Measurements from ENCODE around the gene RHO.

The RHO gene

GRCh38 chr3:129567939-129568338 is 39.5 kb downstream of the RHO start:
- Histone ChIP-seq H3F3A (ENCODE audit: insufficient read depth, low read length) (no peaks in the 10 kb centered on the region), H3K27ac (ENCODE audit: low read depth, low read length, poor library complexity, severe bottlenecking) (no peak overlapping the region)

GRCh38 chr3:129569856-129570255 is 41.4 kb downstream of the RHO start:
- TF ChIP-seq CTCF (IDR thresholded peaks at IDR 0.05; ENCODE audit: low read length) (no peak), EZH2 (IDR thresholded peaks at IDR 0.05; ENCODE audit: borderline replicate concordance, low read length) (no peak)
- Histone ChIP-seq H2AFZ (ENCODE audit: low read length) (no peak overlapping the region), H3F3A (ENCODE audit: insufficient read depth, low read length) (no peaks in the 10 kb centered on the region), H3K27me3 (ENCODE audit: insufficient read depth, low read length) (peaks cover 4% of the 10 kb centered on the region; the same call in 1 of the 2 replicates), H3K79me2 (ENCODE audit: insufficient read depth, low read length) (no peaks in the 10 kb centered on the region), H3K27ac (ENCODE audit: low read depth, low read length, poor library complexity, severe bottlenecking) (no peak overlapping the region), H3K9me3 (ENCODE audit: low read length) (no peaks in the 10 kb centered on the region), H4K20me1 (ENCODE audit: insufficient read depth, low read length) (no peaks in the 10 kb centered on the region), H3K9me2 (ENCODE audit: low read depth, low read length) (no peaks in the 10 kb centered on the region), H3K4me1 (ENCODE audit: insufficient read depth, low read length, severe bottlenecking) (peaks cover under 1% of the 10 kb centered on the region), H3K9ac (ENCODE audit: low read length) (no peak overlapping the region), H3K4me3 (ENCODE audit: low read depth, low read length, poor library complexity, severe bottlenecking) (no peak overlapping the region), H3K4me2 (ENCODE audit: low read length) (no peak overlapping the region), H3K36me3 (ENCODE audit: insufficient read depth, low read length) (no peaks in the 10 kb centered on the region)

More at GRCh38 chr3:129567939-129568338, 39.5 kb downstream of the RHO start:
- H4K20me1 ChIP-seq (ENCODE audit: insufficient read depth, low read length): no peaks in the 10 kb centered on the region
- H3K4me2 ChIP-seq (ENCODE audit: low read length): no peak overlapping the region
- H3K79me2 ChIP-seq (ENCODE audit: insufficient read depth, low read length): no peaks in the 10 kb centered on the region
- no peaks in the 10 kb centered on the region for H3K9me3 ChIP-seq (ENCODE audit: low read length)
- TF ChIP-seq EZH2 (IDR thresholded peaks at IDR 0.05; ENCODE audit: borderline replicate concordance, low read length) (no peak), CTCF (IDR thresholded peaks at IDR 0.05; ENCODE audit: low read length) (no peak)
- no peak overlapping the region for H2AFZ ChIP-seq (ENCODE audit: low read length)
- H3K4me3 ChIP-seq (ENCODE audit: low read depth, low read length, poor library complexity, severe bottlenecking): no peak overlapping the region
- no peaks in the 10 kb centered on the region for H3K36me3 ChIP-seq (ENCODE audit: insufficient read depth, low read length)
- H3K9me2 ChIP-seq (ENCODE audit: low read depth, low read length): no peaks in the 10 kb centered on the region
- no peaks in the 10 kb centered on the region for H3K4me1 ChIP-seq (ENCODE audit: insufficient read depth, low read length, severe bottlenecking)
- no peak overlapping the region for H3K9ac ChIP-seq (ENCODE audit: low read length)
- peaks cover 4% of the 10 kb centered on the region; the same call in 1 of the 2 replicates for H3K27me3 ChIP-seq (ENCODE audit: insufficient read depth, low read length)

GRCh38 chr3:129571605-129572547 is 43.4 kb downstream of the RHO start:
- no peaks in the 10 kb centered on the region for H3K9me2 ChIP-seq (ENCODE audit: low read depth, low read length)
- no peak overlapping the region for H3K4me3 ChIP-seq (ENCODE audit: low read depth, low read length, poor library complexity, severe bottlenecking)
- 0 out of 2 replicates have a peak, but pooled peaks cover 4% of the 10 kb centered on the region for H3K27me3 ChIP-seq (ENCODE audit: insufficient read depth, low read length)
- peaks cover 21% of the 10 kb centered on the region for H3K4me1 ChIP-seq (ENCODE audit: insufficient read depth, low read length, severe bottlenecking)
- no peak for TF ChIP-seq CTCF (IDR thresholded peaks at IDR 0.05; ENCODE audit: low read length)
- no peak for TF ChIP-seq EZH2 (IDR thresholded peaks at IDR 0.05; ENCODE audit: borderline replicate concordance, low read length)
- H3K4me2 ChIP-seq (ENCODE audit: low read length): no peak overlapping the region
- no peak overlapping the region for H3K9ac ChIP-seq (ENCODE audit: low read length)
- no peaks in the 10 kb centered on the region for H3K79me2 ChIP-seq (ENCODE audit: insufficient read depth, low read length)
- H4K20me1 ChIP-seq (ENCODE audit: insufficient read depth, low read length): no peaks in the 10 kb centered on the region
- no peak overlapping the region for H2AFZ ChIP-seq (ENCODE audit: low read length)
- no peaks in the 10 kb centered on the region for H3F3A ChIP-seq (ENCODE audit: insufficient read depth, low read length)
- H3K9me3 ChIP-seq (ENCODE audit: low read length): no peaks in the 10 kb centered on the region
- no peaks in the 10 kb centered on the region for H3K36me3 ChIP-seq (ENCODE audit: insufficient read depth, low read length)
- H3K27ac ChIP-seq (ENCODE audit: low read depth, low read length, poor library complexity, severe bottlenecking): no peak overlapping the region
